SU-DHL-6 (cell line): ENCODE measurements around the gene TMEM167A.

ENCODE experiments used
- H2AFZ ChIP-seq: fragments of 200-600 bp; sonication (generic); 2 replicates; pipeline ENCODE4 v1.6.1; 2014; ENCODE audit warnings: low read depth, mild to moderate bottlenecking, moderate library complexity, mixed read lengths, antibody characterized with exemption, low read length; ENCODE audit not compliant: severe bottlenecking
- H3F3A ChIP-seq: fragments of 200-600 bp; shearing (Covaris generic); 2 replicates; pipeline ENCODE4 v1.6.0; 2016; ENCODE audit warnings: antibody characterized with exemption, mild to moderate bottlenecking; ENCODE audit not compliant: insufficient read depth
- H3K27ac ChIP-seq: fragments of 200-600 bp; sonication (generic); 2 replicates; pipeline ENCODE4 v1.5.1; 2016; ENCODE audit warnings: low read depth, mild to moderate bottlenecking, low read length, moderate library complexity, mixed read lengths
- H3K27me3 ChIP-seq: fragments of 200-600 bp; sonication (generic), shearing (Covaris generic); 2 replicates; pipeline ENCODE4 v1.6.0; 2014; ENCODE audit warnings: mild to moderate bottlenecking, low read length
- H3K36me3 ChIP-seq: fragments of 200-600 bp; sonication (generic); 2 replicates; pipeline ENCODE4 v1.6.1; 2014; ENCODE audit warnings: mild to moderate bottlenecking, low read length, mixed read lengths
- H3K4me2 ChIP-seq: fragments of 300-600, 200-600 bp; shearing (Covaris generic), sonication (generic); 2 replicates; pipeline ENCODE4 v1.6.0; 2014; ENCODE audit warnings: low read length, low read depth, mild to moderate bottlenecking; ENCODE audit not compliant: poor library complexity, severe bottlenecking
- H3K4me3 ChIP-seq: fragments of 200-600 bp; sonication (generic); 2 replicates; pipeline ENCODE4 v1.5.1; 2014; ENCODE audit warnings: antibody characterized with exemption, low read length, mild to moderate bottlenecking, mixed read lengths; ENCODE audit not compliant: insufficient read depth, poor library complexity, severe bottlenecking
- H3K79me2 ChIP-seq: fragments of 200-600 bp; sonication (generic); 2 replicates; pipeline ENCODE4 v1.6.1; 2014; ENCODE audit warnings: mild to moderate bottlenecking, low read length, moderate library complexity; ENCODE audit not compliant: insufficient read depth
- H3K9ac ChIP-seq: fragments of 200-600 bp; sonication (generic); 2 replicates; pipeline ENCODE4 v1.7.0; 2014; ENCODE audit warnings: mild to moderate bottlenecking, low read length
- H3K9me2 ChIP-seq: fragments of 200-600 bp; sonication (generic); replicated peaks from 2 replicates; pipeline ENCODE4 v1.6.1; 2014; ENCODE audit warnings: low read length; ENCODE audit not compliant: insufficient read depth
- H3K9me3 ChIP-seq: fragments of 200-600 bp; sonication (generic); 2 replicates; pipeline ENCODE4 v1.6.1; 2014; ENCODE audit warnings: low read length, mixed read lengths; ENCODE audit not compliant: insufficient read depth
- H4K20me1 ChIP-seq: fragments of 200-600 bp; sonication (generic); 2 replicates; pipeline ENCODE4 v1.6.1; 2014; ENCODE audit warnings: low read depth, mild to moderate bottlenecking, antibody characterized with exemption, low read length, moderate library complexity, mixed read lengths
- CTCF ChIP-seq: fragments of 200-600 bp; sonication (generic); IDR thresholded peaks from one replicate; pipeline ENCODE4 v1.5.1; 2017; ENCODE audit warnings: antibody characterized with exemption, mild to moderate bottlenecking, low read length, moderate library complexity; ENCODE audit not compliant: insufficient read depth, poor library complexity, severe bottlenecking
- EZH2phosphoT487 ChIP-seq: fragments of 200-600 bp; sonication (generic), shearing (Covaris generic); conservative IDR thresholded peaks from 2 replicates; pipeline ENCODE4 v1.6.1; 2018; ENCODE audit warnings: mild to moderate bottlenecking, antibody characterized with exemption, low read length, moderate library complexity, mixed read lengths

TMEM167A gene

GRCh38 chr5:83093692-83094091 lies 16.5 kb upstream of the TMEM167A start:
- Histone ChIP-seq H3K9me3 (peaks cover 11% of the 10 kb centered on the region; the same call in 1 of the 2 replicates), H3K36me3 (peaks cover 10% of the 10 kb centered on the region; the same call in 1 of the 2 replicates), H2AFZ (no peak overlapping the region), H3K4me2 (no peak overlapping the region), H3K79me2 (peaks cover 21% of the 10 kb centered on the region), H3K27me3 (no peaks in the 10 kb centered on the region), H3K4me3 (no peak overlapping the region), H4K20me1 (no peaks in the 10 kb centered on the region), H3F3A (no peaks in the 10 kb centered on the region), H3K27ac (no peak overlapping the region), H3K9ac (no peak overlapping the region), H3K9me2 (no peaks in the 10 kb centered on the region)
- TF ChIP-seq EZH2phosphoT487, result no peak
- no peak for TF ChIP-seq CTCF

- Histone ChIP-seq H3K36me3 (peaks cover 10% of the 10 kb centered on the region; the same call in 1 of the 2 replicates), H3K4me2 (no peak overlapping the region), H2AFZ (no peak overlapping the region), H3K27me3 (no peaks in the 10 kb centered on the region), H4K20me1 (no peaks in the 10 kb centered on the region), H3K9me2 (no peaks in the 10 kb centered on the region), H3K27ac (no peak overlapping the region), H3K9me3 (peaks cover 11% of the 10 kb centered on the region; the same call in 1 of the 2 replicates), H3F3A (no peaks in the 10 kb centered on the region), H3K79me2 (peaks cover 21% of the 10 kb centered on the region), H3K9ac (no peak overlapping the region), H3K4me3 (no peak overlapping the region)
- TF ChIP-seq CTCF (no peak), EZH2phosphoT487 (no peak)
These were observed 15.4 kb upstream of the TMEM167A start for GRCh38 chr5:83092619-83093018.

- Histone ChIP-seq H3K9ac (no peak overlapping the region), H3K9me2 (no peaks in the 10 kb centered on the region), H2AFZ (no peak overlapping the region), H4K20me1 (no peaks in the 10 kb centered on the region), H3K27ac (no peak overlapping the region), H3K9me3 (peaks cover 11% of the 10 kb centered on the region; the same call in 1 of the 2 replicates), H3K4me2 (no peak overlapping the region), H3F3A (no peaks in the 10 kb centered on the region), H3K36me3 (peaks cover 10% of the 10 kb centered on the region; the same call in 1 of the 2 replicates), H3K27me3 (no peaks in the 10 kb centered on the region), H3K4me3 (no peak overlapping the region), H3K79me2 (peaks cover 13% of the 10 kb centered on the region)
- TF ChIP-seq CTCF (no peak), EZH2phosphoT487 (no peak)
These were observed 13.0 kb upstream of the TMEM167A start for GRCh38 chr5:83090169-83090568.

GRCh38 chr5:83085106-83085505 lies 7.9 kb upstream of the TMEM167A start:
- Histone ChIP-seq H3K4me3 (no peak overlapping the region), H3K27me3 (no peaks in the 10 kb centered on the region), H3K79me2 (peaks cover 4% of the 10 kb centered on the region; the same call in 1 of the 2 replicates), H4K20me1 (no peaks in the 10 kb centered on the region), H3K9me2 (no peaks in the 10 kb centered on the region), H3K9ac (no peak overlapping the region), H3F3A (no peaks in the 10 kb centered on the region), H3K36me3 (no peaks in the 10 kb centered on the region), H3K9me3 (no peaks in the 10 kb centered on the region), H2AFZ (no peak overlapping the region), H3K4me2 (no peak overlapping the region), H3K27ac (no peak overlapping the region)
- TF ChIP-seq CTCF, result no peak
- TF ChIP-seq EZH2phosphoT487, result no peak
